NT2/D1 (cell line): ENCODE data around the gene FAM76A.
"Not testable (repeated sequence)": the region's sequence is repeated elsewhere in the genome, so short reads cannot be mapped to it uniquely, and the experiment has no call there.

Source experiments
- SUZ12 ChIP-seq: IDR thresholded peaks from 2 replicates; pipeline ENCODE4 v1.6.1; 2011; ENCODE audit not compliant: insufficient read length, insufficient read depth; ENCODE audit errors: extremely low read depth
- YY1 ChIP-seq: IDR thresholded peaks from 2 replicates; pipeline ENCODE4 v1.6.1; 2011; ENCODE audit not compliant: insufficient read length, insufficient read depth

DNA sequence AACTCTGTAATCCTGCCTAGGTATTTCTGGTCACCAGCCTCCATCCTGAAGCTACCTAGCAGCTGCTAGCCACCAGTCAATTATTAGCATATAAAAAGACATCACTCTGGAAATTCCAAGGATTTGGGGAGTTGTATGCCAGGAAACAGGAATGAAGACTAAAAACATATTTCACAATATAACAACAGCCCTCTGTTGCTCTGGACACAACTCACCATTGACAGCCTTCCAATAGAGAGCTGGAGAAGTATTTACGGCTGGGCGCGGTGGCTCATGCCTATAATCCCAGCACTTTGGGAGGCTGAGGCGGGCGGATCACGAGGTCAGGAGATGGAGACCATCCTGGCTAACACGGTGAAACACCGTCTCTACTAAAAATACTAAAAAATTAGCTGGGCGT lies 28.9 kb upstream of the FAM76A start:
- TF ChIP-seq SUZ12, YY1: not testable (repeated sequence)
